Stimulated activated CD8-positive, alpha-beta memory T cell treated with anti-CD3 and anti-CD28 coated beads, Interleukin-12 subunit alpha, Interleukin-12 subunit beta, amount 100 ng/mL, for 1 hour (primary cell): ENCODE data around the gene CDRT4.

Experiments
- DNase-seq: peaks from one replicate; pipeline ENCODE4 v3.0.0-alpha.2; 2020; ENCODE audit warnings: low read depth

Gene CDRT4

GRCh38 chr17:15492791-15493692 is 25.6 kb upstream of the CDRT4 start:
- DNase-seq, result no peak

GRCh38 chr17:15492186-15492585 is 24.8 kb upstream of the CDRT4 start:
- no peak for DNase-seq

GRCh38 chr17:15490634-15491261 is 23.3 kb upstream of the CDRT4 start:
- DNase-seq, result no peak

- no peak for DNase-seq
These were observed 21.1 kb upstream of the CDRT4 start for GRCh38 chr17:15488557-15488956.

GRCh38 chr17:15485045-15485444 is 17.6 kb upstream of the CDRT4 start:
- no peak for DNase-seq

GRCh38 chr17:15483431-15483830 is 16.0 kb upstream of the CDRT4 start:
- no peak for DNase-seq

GRCh38 chr17:15482476-15482875 is 15.1 kb upstream of the CDRT4 start:
- no peak for DNase-seq

GRCh38 chr17:15481481-15481880 is 14.1 kb upstream of the CDRT4 start:
- DNase-seq, result no peak

GRCh38 chr17:15480204-15480603 is 12.8 kb upstream of the CDRT4 start:
- no peak for DNase-seq

GRCh38 chr17:15479703-15480102 is 12.3 kb upstream of the CDRT4 start:
- no peak for DNase-seq

- DNase-seq, result no peak
These were observed 11.4 kb upstream of the CDRT4 start for GRCh38 chr17:15478845-15479244.

- DNase-seq, result no peak
These were observed 8.4 kb upstream of the CDRT4 start for GRCh38 chr17:15475631-15476354.

- no peak for DNase-seq
These were observed 5.5 kb upstream of the CDRT4 start for GRCh38 chr17:15472891-15473290.

GRCh38 chr17:15470536-15470935 is 3.1 kb upstream of the CDRT4 start:
- no peak for DNase-seq

GRCh38 chr17:15469260-15469659 is 1.8 kb upstream of the CDRT4 start:
- DNase-seq, result no peak

- no peak for DNase-seq
These were observed 705 bp upstream of the CDRT4 start for GRCh38 chr17:15468126-15468525.

- no peak for DNase-seq
These were observed 1.3 kb downstream of the CDRT4 start for GRCh38 chr17:15466131-15466530.

- DNase-seq, result no peak
These were observed 2.2 kb downstream of the CDRT4 start for GRCh38 chr17:15465045-15465701.

- no peak for DNase-seq
These were observed 3.0 kb downstream of the CDRT4 start for GRCh38 chr17:15464231-15464985.

GRCh38 chr17:15462976-15463772 is 4.2 kb downstream of the CDRT4 start:
- DNase-seq, result no peak

- DNase-seq, result no peak
These were observed 9.7 kb downstream of the CDRT4 start for GRCh38 chr17:15457723-15458094.
